Stomach smooth muscle (tissue), 2 donors: ENCODE measurements around the gene FAM221B.

Experiments used
- H3K27ac ChIP-seq: one replicate; pipeline ENCODE4 v1.7.0; 2013; ENCODE audit warnings: mild to moderate bottlenecking, low read length, inconsistent platforms
- H3K27me3 ChIP-seq, 2 donors: one replicate each; pipeline ENCODE4 v1.7.0; 2013; ENCODE audit warnings: low read length in 2 of 2; ENCODE audit not compliant: insufficient read depth in 2 of 2, control insufficient read depth in 1 of 2
- H3K36me3 ChIP-seq, 2 donors: one replicate each; pipeline ENCODE4 v1.7.0; 2013; ENCODE audit warnings: low read length in 2 of 2; ENCODE audit not compliant: control insufficient read depth in 2 of 2, insufficient read depth in 2 of 2
- H3K4me1 ChIP-seq: one replicate; pipeline ENCODE4 v1.7.0; 2013; ENCODE audit warnings: low read length; ENCODE audit not compliant: control insufficient read depth, insufficient read depth
- H3K4me3 ChIP-seq, 2 donors: one replicate each; pipeline ENCODE4 v1.7.0; 2013; ENCODE audit warnings: low read length in 2 of 2
- H3K9ac ChIP-seq, 2 donors: one replicate each; pipeline ENCODE4 v1.7.0; 2013; ENCODE audit warnings: low read length in 2 of 2, mild to moderate bottlenecking in 1 of 2
- H3K9me3 ChIP-seq, 2 donors: one replicate each; pipeline ENCODE4 v1.7.0; 2013; ENCODE audit warnings: low read length in 2 of 2; ENCODE audit not compliant: control insufficient read depth in 2 of 2
- donor health status: healthy.
- donor health status: Pancreatic carcinoma.

FAM221B gene

DNA sequence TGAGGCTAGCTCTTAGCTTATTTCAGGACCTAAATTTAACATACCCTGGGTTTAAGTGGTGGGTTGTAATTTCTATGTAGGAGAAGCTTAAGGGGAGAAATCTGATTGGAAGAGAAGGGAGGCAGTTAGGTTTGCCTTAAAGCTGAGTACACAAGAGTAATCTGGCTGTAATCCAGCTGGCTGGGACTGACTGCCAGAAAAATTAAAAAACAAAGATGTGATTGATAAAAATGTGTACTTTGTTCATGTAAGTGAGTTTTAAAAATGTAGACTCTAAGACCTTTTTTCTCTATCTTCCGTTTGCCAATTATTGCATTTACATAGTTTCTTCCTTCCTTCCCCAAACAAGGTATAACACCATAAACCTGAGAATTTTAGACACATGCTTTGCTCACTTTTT, 57.0 kb downstream of the FAM221B start:
- Histone ChIP-seq H3K9ac (no peak overlapping the region), H3K36me3 (no peaks in the 10 kb centered on the region), H3K27ac (peak overlapping the region; percentile 3), H3K27me3 (no peaks in the 10 kb centered on the region), H3K4me3 (no peak overlapping the region), H3K9me3 (no peaks in the 10 kb centered on the region), H3K4me1 (peaks cover 9% of the 10 kb centered on the region)

GRCh38 chr9:35771075-35771433, 57.5 kb downstream of the FAM221B start:
- Histone ChIP-seq H3K4me1 (peaks cover 9% of the 10 kb centered on the region), H3K4me3 (no peak overlapping the region), H3K36me3 (no peaks in the 10 kb centered on the region), H3K9ac (no peak overlapping the region), H3K27ac (peak overlapping the region; percentile 3), H3K27me3 (no peaks in the 10 kb centered on the region), H3K9me3 (no peaks in the 10 kb centered on the region)

GRCh38 chr9:35769763-35770162, 58.8 kb downstream of the FAM221B start:
- Histone ChIP-seq H3K9me3 (no peaks in the 10 kb centered on the region), H3K27me3 (no peaks in the 10 kb centered on the region), H3K4me3 (no peak overlapping the region), H3K9ac (no peak overlapping the region), H3K36me3 (no peaks in the 10 kb centered on the region), H3K4me1 (peaks cover 9% of the 10 kb centered on the region), H3K27ac (no peak overlapping the region)

DNA sequence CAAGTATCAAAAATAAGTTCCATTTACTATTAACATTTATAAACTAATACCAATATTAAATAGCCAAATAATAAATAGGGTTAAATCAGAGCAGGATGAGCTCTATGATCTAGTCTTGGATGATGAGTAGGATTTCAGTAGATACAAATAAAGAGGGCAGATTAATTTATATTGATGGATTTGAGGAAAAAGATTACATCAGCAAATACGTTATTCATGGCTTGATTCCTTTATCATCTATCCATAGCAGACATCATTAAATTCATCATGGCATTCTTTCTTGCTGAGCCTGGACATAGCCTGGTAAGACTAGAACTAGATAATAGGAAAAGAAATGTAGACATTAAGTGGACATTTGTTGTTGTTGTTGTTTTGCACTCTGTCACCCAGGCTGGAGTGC, 61.1 kb downstream of the FAM221B start:
- Histone ChIP-seq H3K9me3 (no peaks in the 10 kb centered on the region), H3K4me3 (no peak overlapping the region), H3K9ac (no peak overlapping the region), H3K36me3 (no peaks in the 10 kb centered on the region), H3K27ac (no peak overlapping the region), H3K27me3 (no peaks in the 10 kb centered on the region), H3K4me1 (peaks cover 9% of the 10 kb centered on the region)

GRCh38 chr9:35766997-35767396, 61.5 kb downstream of the FAM221B start:
- Histone ChIP-seq H3K9me3 (no peaks in the 10 kb centered on the region), H3K4me3 (no peak overlapping the region), H3K9ac (no peak overlapping the region), H3K36me3 (no peaks in the 10 kb centered on the region), H3K4me1 (peaks cover 9% of the 10 kb centered on the region), H3K27ac (no peak overlapping the region), H3K27me3 (no peaks in the 10 kb centered on the region)
